A549 (cell line): ENCODE measurements around the gene LARGE1.

Experiments
- CBX2 ChIP-seq: fragments of 200-600 bp; sonication (generic); IDR thresholded peaks from 2 replicates; pipeline ENCODE4 v1.6.1; 2016; ENCODE audit warnings: low read depth, mild to moderate bottlenecking, borderline replicate concordance
- CEBPB ChIP-seq, 2 experiments: fragments of >200 bp in 1 of 2; sonication (Bioruptor Twin) in 1 of 2; formaldehyde crosslinking in 1 of 2; IDR thresholded peaks; 2 replicates each; pipeline ENCODE4 v1.6.1; 2012 to 2016
- CHD4 ChIP-seq: fragments of 200-600 bp; sonication (generic); IDR thresholded peaks from 2 replicates; pipeline ENCODE4 v1.6.1; 2016; ENCODE audit warnings: antibody characterized with exemption, mild to moderate bottlenecking, borderline replicate concordance
- JUNB ChIP-seq: fragments of >200 bp; sonication (Bioruptor Twin); formaldehyde crosslinking; IDR thresholded peaks from 2 replicates; pipeline ENCODE4 v1.6.1; 2016
- MAFK ChIP-seq: fragments of 450-650 bp; IDR thresholded peaks from 2 replicates; pipeline ENCODE4 v1.6.1; 2014; ENCODE audit not compliant: partially characterized antibody
- MYC ChIP-seq: IDR thresholded peaks from 2 replicates; pipeline ENCODE4 v1.6.1; 2012; ENCODE audit warnings: mild to moderate bottlenecking, inconsistent platforms, low read length, improper control_type of control experiment, borderline replicate concordance
- NR3C1 ChIP-seq: fragments of >200 bp; sonication (Bioruptor Twin); formaldehyde crosslinking; IDR thresholded peaks from 3 replicates; pipeline ENCODE4 v1.6.1; 2017
- POLR2A ChIP-seq: IDR thresholded peaks from 2 replicates; pipeline ENCODE4 v1.6.1; 2012; ENCODE audit warnings: mild to moderate bottlenecking, low read length
- SMC3 ChIP-seq: fragments of >200 bp; sonication (Bioruptor Twin); formaldehyde crosslinking; IDR thresholded peaks from 3 replicates; pipeline ENCODE4 v1.6.1; 2018; ENCODE audit warnings: inconsistent platforms
- TF ChIP-seq, protein P1 (sequence below): fragments of >200 bp; sonication (Bioruptor Twin); formaldehyde crosslinking; IDR thresholded peaks from 3 replicates; pipeline ENCODE4 v1.5.1; 2016
- TF ChIP-seq, protein P2 (sequence below): IDR thresholded peaks from 2 replicates; pipeline ENCODE4 v1.6.1; 2012

DNA sequence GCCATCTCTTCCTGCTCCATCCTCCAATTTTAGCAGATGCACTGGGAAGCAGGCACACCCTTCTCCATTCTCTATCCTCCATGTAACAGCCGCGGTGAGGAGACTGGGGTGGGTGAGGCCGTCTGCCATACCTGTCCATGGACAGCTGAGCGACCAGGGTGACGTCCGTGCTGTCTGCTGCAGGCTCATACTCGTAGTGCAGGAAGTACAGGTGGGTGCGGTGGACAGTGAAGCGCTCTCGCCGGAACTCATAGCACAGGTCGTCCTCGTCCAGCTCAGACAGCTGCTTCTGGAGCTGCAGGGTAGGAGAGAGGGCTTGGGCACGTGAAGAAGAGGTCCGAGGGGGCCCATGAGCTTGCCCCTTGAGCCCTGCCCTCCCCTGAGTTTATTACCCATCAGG is 604.3 kb downstream of the LARGE1 start:
- no peak for TF ChIP-seq CHD4
- TF ChIP-seq, protein P1, sequence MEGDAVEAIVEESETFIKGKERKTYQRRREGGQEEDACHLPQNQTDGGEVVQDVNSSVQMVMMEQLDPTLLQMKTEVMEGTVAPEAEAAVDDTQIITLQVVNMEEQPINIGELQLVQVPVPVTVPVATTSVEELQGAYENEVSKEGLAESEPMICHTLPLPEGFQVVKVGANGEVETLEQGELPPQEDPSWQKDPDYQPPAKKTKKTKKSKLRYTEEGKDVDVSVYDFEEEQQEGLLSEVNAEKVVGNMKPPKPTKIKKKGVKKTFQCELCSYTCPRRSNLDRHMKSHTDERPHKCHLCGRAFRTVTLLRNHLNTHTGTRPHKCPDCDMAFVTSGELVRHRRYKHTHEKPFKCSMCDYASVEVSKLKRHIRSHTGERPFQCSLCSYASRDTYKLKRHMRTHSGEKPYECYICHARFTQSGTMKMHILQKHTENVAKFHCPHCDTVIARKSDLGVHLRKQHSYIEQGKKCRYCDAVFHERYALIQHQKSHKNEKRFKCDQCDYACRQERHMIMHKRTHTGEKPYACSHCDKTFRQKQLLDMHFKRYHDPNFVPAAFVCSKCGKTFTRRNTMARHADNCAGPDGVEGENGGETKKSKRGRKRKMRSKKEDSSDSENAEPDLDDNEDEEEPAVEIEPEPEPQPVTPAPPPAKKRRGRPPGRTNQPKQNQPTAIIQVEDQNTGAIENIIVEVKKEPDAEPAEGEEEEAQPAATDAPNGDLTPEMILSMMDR: no peak
- no peak for TF ChIP-seq MYC
- no peak for TF ChIP-seq NR3C1
- no peak for TF ChIP-seq JUNB
- no peak for TF ChIP-seq POLR2A
- TF ChIP-seq CEBPB (IDR thresholded peaks at IDR 0.05): no peak
- TF ChIP-seq, protein P2, sequence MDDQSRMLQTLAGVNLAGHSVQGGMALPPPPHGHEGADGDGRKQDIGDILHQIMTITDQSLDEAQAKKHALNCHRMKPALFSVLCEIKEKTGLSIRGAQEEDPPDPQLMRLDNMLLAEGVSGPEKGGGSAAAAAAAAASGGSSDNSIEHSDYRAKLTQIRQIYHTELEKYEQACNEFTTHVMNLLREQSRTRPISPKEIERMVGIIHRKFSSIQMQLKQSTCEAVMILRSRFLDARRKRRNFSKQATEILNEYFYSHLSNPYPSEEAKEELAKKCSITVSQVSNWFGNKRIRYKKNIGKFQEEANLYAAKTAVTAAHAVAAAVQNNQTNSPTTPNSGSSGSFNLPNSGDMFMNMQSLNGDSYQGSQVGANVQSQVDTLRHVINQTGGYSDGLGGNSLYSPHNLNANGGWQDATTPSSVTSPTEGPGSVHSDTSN: no peak
- TF ChIP-seq MAFK: no peak
- TF ChIP-seq SMC3: no peak
- TF ChIP-seq CBX2: no peak
